Pancreas (tissue), 10 donors: ENCODE data around the gene DIP2C. TPM values are rescaled to one million over a fixed set of nuclear protein-coding genes. Genes with fewer than 3 reads are reported as not detected.
A peak's percentile ranks its signal among the peaks of the same experiment; 100 is the strongest.
"Not testable (repeated sequence)": the region's sequence is repeated elsewhere in the genome, so short reads cannot be mapped to it uniquely, and the experiment has no call there.

ENCODE experiments used
- ATAC-seq, 4 donors: fragments of 200-7000 bp; cut with Tn5 transposase; one replicate each; pipeline versions ENCODE4 v1.8.0 to v1.9.1; 2020; ENCODE audit warnings: mild to moderate bottlenecking in 4 of 4, moderate library complexity in 4 of 4
- DNase-seq, 6 donors: peaks; one replicate each; pipeline ENCODE4 v3.0.0-alpha.2; 2020
- FAIRE-seq: peaks from 2 replicates; lab custom pipeline; 2012; peaks lifted over from hg19 to GRCh38; lab: Jason Lieb, UNC
- H3K27ac ChIP-seq, 4 donors: fragments of 200-600 bp; sonication (generic); 1 replicate in 3 of 4; 2 replicates in 1 of 4; pipeline versions ENCODE4 v1.5.0 to v1.8.0; 2020
- H3K27me3 ChIP-seq, 4 donors: fragments of 200-600 bp; one replicate each; pipeline ENCODE4 v1.8.0; 2021
- H3K36me3 ChIP-seq, 3 donors: fragments of 200-600 bp; sonication (generic) in 1 of 3; one replicate each; pipeline versions ENCODE4 v1.5.0 to v1.8.0; 2020 to 2021
- H3K4me1 ChIP-seq, 3 donors: fragments of 200-600 bp; one replicate each; pipeline ENCODE4 v1.8.0; 2021
- H3K4me3 ChIP-seq, 4 donors: fragments of 200-600 bp; sonication (generic) in 2 of 4; one replicate each; pipeline versions ENCODE4 v1.5.0 to v1.8.0; 2020 to 2021
- H3K9me3 ChIP-seq, 4 donors: fragments of 200-600 bp; one replicate each; pipeline ENCODE4 v1.8.0; 2021
- CTCF ChIP-seq, 4 donors: fragments of 200-600 bp; sonication (generic) in 3 of 4; IDR thresholded peaks; one replicate each; pipeline versions ENCODE4 v1.5.0 to v1.8.0; 2021; ENCODE audit warnings: antibody characterized with exemption in 4 of 4
- WGBS, 2 donors: extraction: QIAGEN DNeasy Blood & Tissue Kit; methylation state at CpG; one replicate each; pipeline ENCODE4 v1.1.7; 2013; 5-methylcytosine and 5-hydroxymethylcytosine counted together
- intact Hi-C, 3 donors: fragments of 100-400 bp; cut with DNase I; formaldehyde crosslinking; loops; one replicate each; pipeline versions ENCODE4 v1.11.1 to v1.14.2; 2022
- polyA plus RNA-seq, 2 donors: library from polyadenylated mRNA; stranded (reverse); fragments of 200-250 nt; gene quantifications; one replicate each; pipeline ENCODE4 v1.2.3, GENCODE V29; 2013
- total RNA-seq, 6 donors: library from RNA; stranded (reverse); fragmentation: NEBNext Ultra II Directional in 4 of 6; extraction: Animal tissue kit (Norgen Biotek cat#: 25700) in 4 of 6; gene quantifications; one replicate each; pipeline versions ENCODE4 v1.2.1 to v1.2.4, GENCODE V29; 2021 to 2023
- donor health status: healthy with polysubstance abuse.
- donor health status: DM: no; HTN: no; CAD: no; lungs with moderate emphysema.
- donor health status: DM: no; HTN: no; CAD: no.
- donor health status: control.
- donor health status: control.
- donor health status: Bipolar disorder and iron deficiency.
- donor health status: DM: yes; HTN: yes; CAD: no.
- donor health status: DM: no; HTN: no; CAD: no.
- donor health status: DM: no; HTN: no; CAD: no.
- donor health status: DM: yes; HTN: yes; CAD: no.

The DIP2C gene
- total and polyA plus RNA-seq, 8 donors: 4.3 to 11.8 (median 7.3) TPM

- ATAC-seq (peak; percentile 69 to 92 (median 88)), FAIRE-seq (no peak), DNase-seq (peak in 1 of 6 donors; percentile 15)
- 45 to 46% methylated on average over 8 of the region's 8 CpGs for WGBS, 2 donors
- intact Hi-C loops: no loop called here
- no peaks in the 10 kb centered on the region for H3K9me3 ChIP-seq
- H3K36me3 ChIP-seq: no peaks in the 10 kb centered on the region
- peaks cover 0 to 7% (median 0%) of the 10 kb centered on the region in 3 donors for H3K4me1 ChIP-seq
- H3K27ac ChIP-seq: no peak overlapping the region
- H3K4me3 ChIP-seq: no peak overlapping the region
- no peak for TF ChIP-seq CTCF (IDR thresholded peaks at IDR 0.05)
- no peaks in the 10 kb centered on the region for H3K27me3 ChIP-seq
Observed at GRCh38 chr10:266974-267425, 422.5 kb downstream of the DIP2C start.

DNA sequence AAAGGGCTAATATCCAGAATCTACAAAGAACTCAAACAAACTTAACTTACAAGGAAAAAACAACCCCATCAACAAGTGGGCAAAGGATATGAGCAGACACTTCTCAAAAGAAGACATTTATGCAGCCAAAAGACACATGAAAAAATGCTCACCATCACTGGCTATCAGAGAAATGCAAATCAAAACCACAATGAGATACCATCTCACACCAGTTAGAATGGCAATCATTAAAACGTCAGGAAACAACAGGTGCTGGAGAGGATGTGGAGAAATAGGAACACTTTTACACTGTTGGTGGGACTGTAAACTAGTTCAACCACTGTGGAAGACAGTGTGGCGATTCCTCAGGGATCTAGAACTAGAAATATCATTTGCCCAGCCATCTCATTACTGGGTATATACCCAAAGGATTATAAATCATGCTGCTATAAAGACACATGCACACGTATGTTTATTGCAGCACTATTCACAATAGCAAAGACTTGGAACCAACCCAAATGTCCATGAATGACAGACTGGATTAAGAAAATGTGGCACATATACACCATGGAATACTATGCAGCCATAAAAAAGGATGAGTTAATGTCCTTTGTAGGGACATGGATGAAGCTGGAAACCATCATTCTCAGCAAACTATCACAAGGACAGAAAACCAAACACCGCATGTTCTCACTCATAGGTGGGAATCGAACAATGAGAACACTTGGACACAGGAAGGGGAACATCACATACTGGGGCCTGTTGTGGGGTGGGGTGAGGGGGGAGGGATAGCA, 423.5 kb downstream of the DIP2C start:
- H3K9me3 ChIP-seq, H3K4me1 ChIP-seq, H3K27ac ChIP-seq, ATAC-seq, DNase-seq, H3K27me3 ChIP-seq, FAIRE-seq, H3K4me3 ChIP-seq, intact Hi-C loops, H3K36me3 ChIP-seq: not testable (repeated sequence)
- 89 to 94% methylated on average over 2 to 5 of the region's 5 CpGs for WGBS, 2 donors

- H3K36me3 ChIP-seq, DNase-seq, H3K27ac ChIP-seq, FAIRE-seq, H3K27me3 ChIP-seq, H3K4me3 ChIP-seq, H3K9me3 ChIP-seq, H3K4me1 ChIP-seq, intact Hi-C loops, ATAC-seq: not testable (repeated sequence)
- 91 to 94% methylated on average over 6 of the region's 6 CpGs for WGBS, 2 donors
Observed at GRCh38 chr10:265074-265440, 424.4 kb downstream of the DIP2C start.

GRCh38 chr10:264160-265073, 425.1 kb downstream of the DIP2C start:
- H3K9me3 ChIP-seq, H3K4me3 ChIP-seq, ATAC-seq, H3K36me3 ChIP-seq, DNase-seq, H3K27ac ChIP-seq, FAIRE-seq, H3K4me1 ChIP-seq, intact Hi-C loops, H3K27me3 ChIP-seq: not testable (repeated sequence)
- WGBS, 2 donors: 83 to 85% methylated on average over 11 of the region's 11 CpGs

GRCh38 chr10:260819-261429, 428.5 kb downstream of the DIP2C start:
- intact Hi-C loops: no loop called here
- Histone ChIP-seq H3K9me3 (no peaks in the 10 kb centered on the region), H3K4me1 (no peaks in the 10 kb centered on the region), H3K36me3 (no peaks in the 10 kb centered on the region), H3K27ac (no peak overlapping the region), H3K27me3 (no peaks in the 10 kb centered on the region), H3K4me3 (no peak overlapping the region)
- no peak for TF ChIP-seq CTCF (IDR thresholded peaks at IDR 0.05)
- no peak for DNase-seq
- 85 to 90% methylated on average over 15 of the region's 15 CpGs for WGBS, 2 donors
- no peak for FAIRE-seq
- ATAC-seq: no peak

DNA sequence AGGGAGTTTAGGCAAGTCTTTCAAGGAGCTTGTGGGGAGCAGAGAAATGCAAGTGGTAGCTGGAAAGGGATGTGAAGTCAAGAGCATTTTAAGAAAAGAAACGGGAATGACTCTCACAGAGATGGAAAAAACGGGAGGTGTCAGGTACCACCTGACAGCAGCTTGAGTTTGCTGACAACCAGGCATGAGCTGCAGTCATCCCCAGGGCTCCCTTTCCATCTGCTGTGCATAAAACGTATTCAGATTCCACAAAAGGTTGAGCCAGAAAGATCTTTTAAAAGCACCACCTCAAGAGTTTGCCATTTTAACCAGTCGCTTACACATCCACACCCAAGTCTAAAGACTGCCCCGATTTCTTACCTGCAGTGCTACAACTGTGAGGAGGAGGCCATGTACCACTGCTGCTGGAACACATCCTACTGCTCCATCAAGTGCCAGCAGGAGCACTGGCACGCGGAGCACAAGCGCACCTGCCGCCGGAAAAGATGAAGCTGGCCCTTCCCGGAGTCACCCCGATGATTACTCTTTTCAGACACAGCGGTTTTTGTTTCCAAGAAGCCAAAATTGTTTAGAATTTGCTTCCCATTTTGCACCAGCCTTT, 437.4 kb downstream of the DIP2C start:
- 90 to 92% methylated on average over 13 of the region's 13 CpGs for WGBS, 2 donors
- DNase-seq (no peak), ATAC-seq (no peak), FAIRE-seq (no peak)
- intact Hi-C loops: no loop called here
- Histone ChIP-seq H3K27me3 (no peaks in the 10 kb centered on the region), H3K9me3 (no peaks in the 10 kb centered on the region), H3K4me1 (no peaks in the 10 kb centered on the region), H3K36me3 (peaks cover 0 to 32% (median 25%) of the 10 kb centered on the region in 3 donors), H3K27ac (no peak overlapping the region), H3K4me3 (no peak overlapping the region)
- TF ChIP-seq CTCF (IDR thresholded peaks at IDR 0.05): no peak
